SU-DHL-6 (cell line): ENCODE data around the gene P2RY6.

ENCODE experiments used
- CTCF ChIP-seq: fragments of 200-600 bp; sonication (generic); IDR thresholded peaks from one replicate; pipeline ENCODE4 v1.5.1; 2017; ENCODE audit warnings: antibody characterized with exemption, mild to moderate bottlenecking, low read length, moderate library complexity; ENCODE audit not compliant: insufficient read depth, poor library complexity, severe bottlenecking
- EZH2phosphoT487 ChIP-seq: fragments of 200-600 bp; sonication (generic), shearing (Covaris generic); conservative IDR thresholded peaks from 2 replicates; pipeline ENCODE4 v1.6.1; 2018; ENCODE audit warnings: mild to moderate bottlenecking, antibody characterized with exemption, low read length, moderate library complexity, mixed read lengths

GRCh38 chr11:73277467-73277866 lies 5.3 kb downstream of the P2RY6 start:
- no peak for TF ChIP-seq CTCF
- no peak for TF ChIP-seq EZH2phosphoT487
